ENCODE measurements around the gene PLCB4. TPM values are rescaled to one million over a fixed set of nuclear protein-coding genes. Genes with fewer than 3 reads are reported as not detected.

PLCB4 gene
- total and polyA plus RNA-seq, 2 donors (not counting 1 experiment from before 2014, with no cell fraction given), result 7.3 to 13.7 TPM

DNA sequence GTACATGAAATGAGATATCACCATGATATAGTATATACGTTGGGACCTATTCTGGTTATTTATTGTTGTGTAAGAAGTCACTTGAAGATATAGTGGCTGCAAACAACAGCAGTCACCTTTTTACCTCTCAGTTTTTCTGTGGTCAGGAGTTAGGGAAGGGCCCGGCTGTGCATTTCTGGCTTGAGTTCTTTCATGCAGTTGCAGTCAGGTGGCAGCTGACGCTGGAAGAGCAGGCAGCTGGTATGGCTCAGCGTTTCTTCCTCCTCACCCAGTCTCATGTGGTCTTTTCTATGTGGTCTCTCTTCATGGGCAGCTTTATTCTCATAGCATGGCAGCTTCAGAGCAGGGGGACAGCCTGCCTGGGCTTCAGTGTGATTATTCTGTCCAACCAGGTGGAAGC, 154.4 kb downstream of the PLCB4 start:
- H3K27ac ChIP-seq (ENCODE audit: insufficient read depth, low read length), result no peak overlapping the region
- H3K36me3 ChIP-seq (ENCODE audit: control insufficient read depth, insufficient read depth, low read length), result no peaks in the 10 kb centered on the region
- no peaks in the 10 kb centered on the region for H4K20me1 ChIP-seq (ENCODE audit: control insufficient read depth, extremely low read depth, insufficient read depth, low read length)
- H3K9me3 ChIP-seq (ENCODE audit: control insufficient read depth, insufficient read depth, low read depth, low read length), result no peaks in the 10 kb centered on the region
- no peak overlapping the region for H3K4me3 ChIP-seq (replicated peaks in 1 of 4; ENCODE audit: control extremely low read depth in 1 of 4, insufficient read depth in 1 of 4, low read depth in 3 of 4, low read length in 4 of 4)
- no peak for DNase-seq (ENCODE audit: low read depth in 2 of 2)
- TF ChIP-seq EZH2 (IDR thresholded peaks at IDR 0.05; ENCODE audit: low read length, missing control alignments), result no peak
- TF ChIP-seq, protein P1, sequence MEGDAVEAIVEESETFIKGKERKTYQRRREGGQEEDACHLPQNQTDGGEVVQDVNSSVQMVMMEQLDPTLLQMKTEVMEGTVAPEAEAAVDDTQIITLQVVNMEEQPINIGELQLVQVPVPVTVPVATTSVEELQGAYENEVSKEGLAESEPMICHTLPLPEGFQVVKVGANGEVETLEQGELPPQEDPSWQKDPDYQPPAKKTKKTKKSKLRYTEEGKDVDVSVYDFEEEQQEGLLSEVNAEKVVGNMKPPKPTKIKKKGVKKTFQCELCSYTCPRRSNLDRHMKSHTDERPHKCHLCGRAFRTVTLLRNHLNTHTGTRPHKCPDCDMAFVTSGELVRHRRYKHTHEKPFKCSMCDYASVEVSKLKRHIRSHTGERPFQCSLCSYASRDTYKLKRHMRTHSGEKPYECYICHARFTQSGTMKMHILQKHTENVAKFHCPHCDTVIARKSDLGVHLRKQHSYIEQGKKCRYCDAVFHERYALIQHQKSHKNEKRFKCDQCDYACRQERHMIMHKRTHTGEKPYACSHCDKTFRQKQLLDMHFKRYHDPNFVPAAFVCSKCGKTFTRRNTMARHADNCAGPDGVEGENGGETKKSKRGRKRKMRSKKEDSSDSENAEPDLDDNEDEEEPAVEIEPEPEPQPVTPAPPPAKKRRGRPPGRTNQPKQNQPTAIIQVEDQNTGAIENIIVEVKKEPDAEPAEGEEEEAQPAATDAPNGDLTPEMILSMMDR (conservative IDR thresholded peaks at IDR 0.05 in 1 of 2, IDR thresholded peaks at IDR 0.05 in 1 of 2; ENCODE audit: low read depth in 1 of 2, low read length in 2 of 2), result no peak
- no peak overlapping the region for H2AFZ ChIP-seq (ENCODE audit: low read length)
- H3K9ac ChIP-seq (ENCODE audit: insufficient read depth, low read length), result no peak overlapping the region
- H3K79me2 ChIP-seq (ENCODE audit: control insufficient read depth, insufficient read depth, low read length), result no peaks in the 10 kb centered on the region
- peaks cover 4% of the 10 kb centered on the region for H3K4me1 ChIP-seq (ENCODE audit: control insufficient read depth, extremely low read depth, insufficient read depth, low read length)
- no peak overlapping the region for H3K4me2 ChIP-seq (ENCODE audit: extremely low read depth, insufficient read depth, low read length)
- H3K27me3 ChIP-seq (ENCODE audit: control insufficient read depth, insufficient read depth, low read length), result no peaks in the 10 kb centered on the region

DNA sequence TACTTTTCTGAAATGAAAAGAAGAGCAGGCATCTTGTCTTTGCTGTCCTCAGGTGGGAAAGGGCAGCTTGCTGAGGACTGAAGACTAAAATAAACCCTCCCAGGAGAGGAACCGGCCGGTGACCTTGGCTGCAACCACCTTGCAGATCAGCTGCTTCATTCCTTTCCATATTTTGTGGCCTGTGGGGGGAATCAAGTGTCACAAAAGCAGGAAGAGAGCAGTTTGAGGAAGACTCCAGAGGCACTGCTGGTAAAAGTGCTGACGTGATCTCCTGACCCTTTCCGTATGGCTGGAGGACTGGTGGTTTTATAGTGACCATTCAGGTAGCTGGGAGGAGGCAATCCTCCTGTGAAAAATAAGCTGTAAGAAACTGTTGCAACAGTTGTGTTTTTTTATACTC, 157.0 kb downstream of the PLCB4 start:
- Histone ChIP-seq H3K4me2 (ENCODE audit: extremely low read depth, insufficient read depth, low read length) (no peak overlapping the region), H3K27me3 (ENCODE audit: control insufficient read depth, insufficient read depth, low read length) (no peaks in the 10 kb centered on the region), H3K4me3 (replicated peaks in 1 of 4; ENCODE audit: control extremely low read depth in 1 of 4, insufficient read depth in 1 of 4, low read depth in 3 of 4, low read length in 4 of 4) (no peak overlapping the region), H3K79me2 (ENCODE audit: control insufficient read depth, insufficient read depth, low read length) (no peaks in the 10 kb centered on the region), H3K4me1 (ENCODE audit: control insufficient read depth, extremely low read depth, insufficient read depth, low read length) (no peaks in the 10 kb centered on the region), H2AFZ (ENCODE audit: low read length) (no peak overlapping the region), H3K9me3 (ENCODE audit: control insufficient read depth, insufficient read depth, low read depth, low read length) (no peaks in the 10 kb centered on the region), H3K27ac (ENCODE audit: insufficient read depth, low read length) (no peak overlapping the region), H3K9ac (ENCODE audit: insufficient read depth, low read length) (no peak overlapping the region), H3K36me3 (ENCODE audit: control insufficient read depth, insufficient read depth, low read length) (no peaks in the 10 kb centered on the region), H4K20me1 (ENCODE audit: control insufficient read depth, extremely low read depth, insufficient read depth, low read length) (no peaks in the 10 kb centered on the region)
- TF ChIP-seq, protein P1 (conservative IDR thresholded peaks at IDR 0.05 in 1 of 2, IDR thresholded peaks at IDR 0.05 in 1 of 2; ENCODE audit: low read depth in 1 of 2, low read length in 2 of 2), result no peak
- no peak for TF ChIP-seq EZH2 (IDR thresholded peaks at IDR 0.05; ENCODE audit: low read length, missing control alignments)
- no peak for DNase-seq (ENCODE audit: low read depth in 2 of 2)

DNA sequence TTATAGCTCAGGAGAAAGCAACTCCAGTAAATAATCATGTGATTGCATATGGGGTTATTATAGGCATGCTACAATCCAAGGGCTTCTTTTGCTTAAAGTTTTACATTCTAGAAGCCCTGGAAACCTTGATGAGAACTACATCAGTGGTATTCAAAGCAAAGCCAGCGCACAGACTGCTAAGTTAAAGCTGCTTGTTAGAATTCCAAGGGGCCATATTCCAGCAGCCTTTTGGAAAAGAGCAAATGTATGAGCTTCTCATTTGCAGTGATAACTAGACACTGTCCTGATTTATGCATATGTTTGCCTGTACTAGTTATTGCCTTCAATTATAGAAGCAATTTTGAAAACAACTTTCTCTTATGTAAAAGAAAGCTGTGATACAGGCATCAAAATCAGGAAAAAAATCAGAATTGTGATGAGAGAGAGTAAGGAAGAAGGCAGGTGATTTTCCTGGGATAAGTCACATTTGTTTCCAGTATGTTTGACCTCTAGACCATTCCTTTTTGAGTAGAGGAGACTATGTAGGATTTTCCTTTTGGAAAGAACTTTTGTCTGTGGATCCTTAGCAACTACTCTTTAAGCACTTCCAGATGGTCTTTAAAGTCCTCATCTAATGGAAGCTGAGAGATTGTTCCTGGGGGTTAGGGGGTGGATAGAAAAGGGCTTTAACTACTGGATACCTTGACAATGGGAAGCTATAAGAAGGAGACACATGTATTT, 159.2 kb downstream of the PLCB4 start:
- Histone ChIP-seq H2AFZ (ENCODE audit: low read length) (no peak overlapping the region), H3K4me2 (ENCODE audit: extremely low read depth, insufficient read depth, low read length) (no peak overlapping the region), H3K4me3 (replicated peaks in 1 of 4; ENCODE audit: control extremely low read depth in 1 of 4, insufficient read depth in 1 of 4, low read depth in 3 of 4, low read length in 4 of 4) (no peak overlapping the region), H3K36me3 (ENCODE audit: control insufficient read depth, insufficient read depth, low read length) (no peaks in the 10 kb centered on the region), H3K9ac (ENCODE audit: insufficient read depth, low read length) (no peak overlapping the region), H4K20me1 (ENCODE audit: control insufficient read depth, extremely low read depth, insufficient read depth, low read length) (no peaks in the 10 kb centered on the region), H3K9me3 (ENCODE audit: control insufficient read depth, insufficient read depth, low read depth, low read length) (no peaks in the 10 kb centered on the region), H3K79me2 (ENCODE audit: control insufficient read depth, insufficient read depth, low read length) (no peaks in the 10 kb centered on the region), H3K4me1 (ENCODE audit: control insufficient read depth, extremely low read depth, insufficient read depth, low read length) (no peaks in the 10 kb centered on the region), H3K27ac (ENCODE audit: insufficient read depth, low read length) (no peak overlapping the region), H3K27me3 (ENCODE audit: control insufficient read depth, insufficient read depth, low read length) (no peaks in the 10 kb centered on the region)
- no peak for DNase-seq (ENCODE audit: low read depth in 2 of 2)
- TF ChIP-seq EZH2 (IDR thresholded peaks at IDR 0.05; ENCODE audit: low read length, missing control alignments), result no peak
- TF ChIP-seq, protein P1 (conservative IDR thresholded peaks at IDR 0.05 in 1 of 2, IDR thresholded peaks at IDR 0.05 in 1 of 2; ENCODE audit: low read depth in 1 of 2, low read length in 2 of 2), result no peak

Measured in fibroblast of lung (primary cell).